ENCODE data around the gene TNNI3K. TPM values are rescaled to one million over a fixed set of nuclear protein-coding genes. Genes with fewer than 3 reads are reported as not detected.

The TNNI3K gene
- total RNA-seq, 1 experiment from 2014 or later, result not detected

- BruUV-seq (replicated peaks), result no TSS peak
- Histone ChIP-seq H3K9me2 (replicated peaks; ENCODE audit: low read length) (no peaks in the 10 kb centered on the region), H3K4me1 (ENCODE audit: insufficient read depth, low read length) (no peaks in the 10 kb centered on the region), H3K79me2 (ENCODE audit: low read length) (no peaks in the 10 kb centered on the region), H3K4me3 (ENCODE audit: low read length) (no peak overlapping the region), H2AFZ (ENCODE audit: low read length) (no peak overlapping the region), H3K4me2 (ENCODE audit: low read length) (no peak overlapping the region), H3K27ac (ENCODE audit: low read length) (no peak overlapping the region), H3F3A (ENCODE audit: low read length, unreplicated experiment) (no peaks in the 10 kb centered on the region), H3K9ac (ENCODE audit: low read length) (no peak overlapping the region), H3K27me3 (ENCODE audit: low read length) (peaks cover 8% of the 10 kb centered on the region; the same call in 1 of the 2 replicates), H3K36me3 (ENCODE audit: low read depth, low read length) (no peaks in the 10 kb centered on the region), H3K9me3 (ENCODE audit: low read length) (no peaks in the 10 kb centered on the region), H4K20me1 (ENCODE audit: low read length) (no peaks in the 10 kb centered on the region)
- ChIA-PET POLR2A (ENCODE audit: unreplicated experiment) (no interaction called here), CTCF (no interaction called here)
- TF ChIP-seq EZH2phosphoT487 (IDR thresholded peaks at IDR 0.05; ENCODE audit: borderline replicate concordance, low read length) (no peak), EZH2 (IDR thresholded peaks at IDR 0.05; ENCODE audit: low read length, unreplicated experiment) (no peak)
- TF ChIP-seq, protein P1, sequence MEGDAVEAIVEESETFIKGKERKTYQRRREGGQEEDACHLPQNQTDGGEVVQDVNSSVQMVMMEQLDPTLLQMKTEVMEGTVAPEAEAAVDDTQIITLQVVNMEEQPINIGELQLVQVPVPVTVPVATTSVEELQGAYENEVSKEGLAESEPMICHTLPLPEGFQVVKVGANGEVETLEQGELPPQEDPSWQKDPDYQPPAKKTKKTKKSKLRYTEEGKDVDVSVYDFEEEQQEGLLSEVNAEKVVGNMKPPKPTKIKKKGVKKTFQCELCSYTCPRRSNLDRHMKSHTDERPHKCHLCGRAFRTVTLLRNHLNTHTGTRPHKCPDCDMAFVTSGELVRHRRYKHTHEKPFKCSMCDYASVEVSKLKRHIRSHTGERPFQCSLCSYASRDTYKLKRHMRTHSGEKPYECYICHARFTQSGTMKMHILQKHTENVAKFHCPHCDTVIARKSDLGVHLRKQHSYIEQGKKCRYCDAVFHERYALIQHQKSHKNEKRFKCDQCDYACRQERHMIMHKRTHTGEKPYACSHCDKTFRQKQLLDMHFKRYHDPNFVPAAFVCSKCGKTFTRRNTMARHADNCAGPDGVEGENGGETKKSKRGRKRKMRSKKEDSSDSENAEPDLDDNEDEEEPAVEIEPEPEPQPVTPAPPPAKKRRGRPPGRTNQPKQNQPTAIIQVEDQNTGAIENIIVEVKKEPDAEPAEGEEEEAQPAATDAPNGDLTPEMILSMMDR (conservative IDR thresholded peaks at IDR 0.05; ENCODE audit: low read depth, low read length), result no peak
- ATAC-seq (no peak), DNase-seq (no peak)
- intact Hi-C loops (cut with micrococcal nuclease), result no loop called here
These were observed 145.1 kb downstream of the TNNI3K start for GRCh38 chr1:74380252-74380651.

GRCh38 chr1:74388855-74389254 lies 153.7 kb downstream of the TNNI3K start:
- Histone ChIP-seq H3K27me3 (ENCODE audit: low read length) (0 out of 2 replicates have a peak, but pooled peaks cover 9% of the 10 kb centered on the region), H2AFZ (ENCODE audit: low read length) (no peak overlapping the region), H3K9ac (ENCODE audit: low read length) (no peak overlapping the region), H4K20me1 (ENCODE audit: low read length) (no peaks in the 10 kb centered on the region), H3K4me3 (ENCODE audit: low read length) (no peak overlapping the region), H3K27ac (ENCODE audit: low read length) (no peak overlapping the region), H3F3A (ENCODE audit: low read length, unreplicated experiment) (no peaks in the 10 kb centered on the region), H3K36me3 (ENCODE audit: low read depth, low read length) (no peaks in the 10 kb centered on the region), H3K9me3 (ENCODE audit: low read length) (no peaks in the 10 kb centered on the region), H3K4me2 (ENCODE audit: low read length) (no peak overlapping the region), H3K79me2 (ENCODE audit: low read length) (no peaks in the 10 kb centered on the region), H3K4me1 (ENCODE audit: insufficient read depth, low read length) (no peaks in the 10 kb centered on the region), H3K9me2 (replicated peaks; ENCODE audit: low read length) (no peaks in the 10 kb centered on the region)
- no TSS peak for BruUV-seq (replicated peaks)
- POLR2A ChIA-PET (ENCODE audit: unreplicated experiment), result no interaction called here
- DNase-seq (no peak), ATAC-seq (no peak)
- TF ChIP-seq, protein P1 (conservative IDR thresholded peaks at IDR 0.05; ENCODE audit: low read depth, low read length), result no peak
- TF ChIP-seq EZH2 (IDR thresholded peaks at IDR 0.05; ENCODE audit: low read length, unreplicated experiment) (no peak), EZH2phosphoT487 (IDR thresholded peaks at IDR 0.05; ENCODE audit: borderline replicate concordance, low read length) (no peak)
- intact Hi-C loops (cut with micrococcal nuclease), result no loop called here
- CTCF ChIA-PET, result no interaction called here

DNA sequence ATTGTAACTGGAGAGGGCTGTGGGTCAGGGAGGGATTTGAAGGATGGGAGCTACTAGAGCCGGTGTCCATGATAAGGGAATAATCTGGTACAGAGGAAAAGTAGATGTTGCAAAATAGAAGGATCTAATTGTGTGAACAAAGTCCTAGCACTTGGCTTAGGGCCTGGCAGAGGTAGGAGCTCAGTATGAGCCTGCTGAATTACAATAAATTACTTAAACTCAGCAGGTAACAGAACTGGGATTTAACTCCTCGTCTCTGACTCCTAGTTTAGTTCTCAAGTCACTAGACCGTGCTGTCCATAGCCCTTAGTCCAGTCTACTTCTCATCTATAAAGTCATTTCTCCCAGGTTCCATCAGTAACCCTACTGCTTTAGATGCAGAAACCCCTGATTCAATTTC lies 157.0 kb downstream of the TNNI3K start:
- Histone ChIP-seq H3K4me3 (ENCODE audit: low read length) (no peak overlapping the region), H3K4me2 (ENCODE audit: low read length) (no peak overlapping the region), H4K20me1 (ENCODE audit: low read length) (no peaks in the 10 kb centered on the region), H2AFZ (ENCODE audit: low read length) (no peak overlapping the region), H3K27me3 (ENCODE audit: low read length) (0 out of 2 replicates have a peak, but pooled peaks cover 9% of the 10 kb centered on the region), H3K79me2 (ENCODE audit: low read length) (no peaks in the 10 kb centered on the region), H3K9ac (ENCODE audit: low read length) (no peak overlapping the region), H3K4me1 (ENCODE audit: insufficient read depth, low read length) (no peaks in the 10 kb centered on the region), H3F3A (ENCODE audit: low read length, unreplicated experiment) (no peaks in the 10 kb centered on the region), H3K27ac (ENCODE audit: low read length) (no peak overlapping the region), H3K36me3 (ENCODE audit: low read depth, low read length) (no peaks in the 10 kb centered on the region), H3K9me2 (replicated peaks; ENCODE audit: low read length) (no peaks in the 10 kb centered on the region), H3K9me3 (ENCODE audit: low read length) (no peaks in the 10 kb centered on the region)
- no TSS peak for BruUV-seq (replicated peaks)
- CTCF ChIA-PET, result no interaction called here
- POLR2A ChIA-PET (ENCODE audit: unreplicated experiment), result no interaction called here
- ATAC-seq, result no peak
- no peak for TF ChIP-seq EZH2 (IDR thresholded peaks at IDR 0.05; ENCODE audit: low read length, unreplicated experiment)
- no peak for TF ChIP-seq EZH2phosphoT487 (IDR thresholded peaks at IDR 0.05; ENCODE audit: borderline replicate concordance, low read length)
- TF ChIP-seq, protein P1 (conservative IDR thresholded peaks at IDR 0.05; ENCODE audit: low read depth, low read length), result no peak
- intact Hi-C loops (cut with micrococcal nuclease), result no loop called here
- no peak for DNase-seq
